HG03565 (cell line): Measurements from ENCODE around the gene PRR12.

Source experiments
- ATAC-seq: cut with Tn5 transposase; IDR thresholded peaks from one replicate; pipeline ENCODE4 v1.9.1; 2021; ENCODE audit warnings: mild to moderate bottlenecking, moderate library complexity; ENCODE audit not compliant: unreplicated experiment

PRR12 gene, protein sequence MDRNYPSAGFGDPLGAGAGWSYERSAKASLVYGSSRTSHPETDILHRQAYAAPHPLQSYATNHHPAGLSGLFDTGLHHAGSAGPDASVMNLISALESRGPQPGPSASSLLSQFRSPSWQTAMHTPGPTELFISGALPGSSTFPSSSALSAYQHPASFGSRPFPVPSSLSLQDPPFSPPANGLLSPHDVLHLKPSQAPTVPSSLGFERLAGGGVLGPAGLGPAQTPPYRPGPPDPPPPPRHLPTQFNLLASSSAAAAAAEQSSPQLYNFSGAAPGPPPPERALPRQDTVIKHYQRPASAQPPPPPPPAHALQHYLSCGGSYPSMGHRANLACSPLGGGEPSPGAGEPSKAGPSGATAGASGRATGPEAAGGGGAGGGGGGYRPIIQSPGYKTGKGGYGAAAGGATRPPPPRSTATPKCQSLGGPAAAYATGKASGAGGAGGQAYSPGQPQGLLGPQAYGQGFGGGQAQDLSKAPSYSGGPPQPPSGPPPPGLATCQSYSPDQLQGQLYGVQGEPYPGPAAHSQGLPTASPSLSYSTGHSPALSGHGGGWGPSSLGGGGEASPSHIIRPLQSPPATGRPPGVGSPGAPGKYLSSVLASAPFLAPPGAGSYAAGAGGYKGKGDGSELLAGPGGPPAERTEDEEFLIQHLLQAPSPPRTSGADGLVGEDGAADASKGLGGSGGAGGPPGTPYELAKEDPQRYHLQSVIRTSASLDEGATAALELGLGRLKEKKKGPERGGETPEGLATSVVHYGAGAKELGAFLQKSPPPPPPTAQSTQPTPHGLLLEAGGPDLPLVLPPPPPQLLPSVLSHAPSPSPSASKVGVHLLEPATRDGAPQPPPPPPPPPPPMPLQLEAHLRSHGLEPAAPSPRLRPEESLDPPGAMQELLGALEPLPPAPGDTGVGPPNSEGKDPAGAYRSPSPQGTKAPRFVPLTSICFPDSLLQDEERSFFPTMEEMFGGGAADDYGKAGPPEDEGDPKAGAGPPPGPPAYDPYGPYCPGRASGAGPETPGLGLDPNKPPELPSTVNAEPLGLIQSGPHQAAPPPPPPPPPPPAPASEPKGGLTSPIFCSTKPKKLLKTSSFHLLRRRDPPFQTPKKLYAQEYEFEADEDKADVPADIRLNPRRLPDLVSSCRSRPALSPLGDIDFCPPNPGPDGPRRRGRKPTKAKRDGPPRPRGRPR (N-terminal part only)

DNA sequence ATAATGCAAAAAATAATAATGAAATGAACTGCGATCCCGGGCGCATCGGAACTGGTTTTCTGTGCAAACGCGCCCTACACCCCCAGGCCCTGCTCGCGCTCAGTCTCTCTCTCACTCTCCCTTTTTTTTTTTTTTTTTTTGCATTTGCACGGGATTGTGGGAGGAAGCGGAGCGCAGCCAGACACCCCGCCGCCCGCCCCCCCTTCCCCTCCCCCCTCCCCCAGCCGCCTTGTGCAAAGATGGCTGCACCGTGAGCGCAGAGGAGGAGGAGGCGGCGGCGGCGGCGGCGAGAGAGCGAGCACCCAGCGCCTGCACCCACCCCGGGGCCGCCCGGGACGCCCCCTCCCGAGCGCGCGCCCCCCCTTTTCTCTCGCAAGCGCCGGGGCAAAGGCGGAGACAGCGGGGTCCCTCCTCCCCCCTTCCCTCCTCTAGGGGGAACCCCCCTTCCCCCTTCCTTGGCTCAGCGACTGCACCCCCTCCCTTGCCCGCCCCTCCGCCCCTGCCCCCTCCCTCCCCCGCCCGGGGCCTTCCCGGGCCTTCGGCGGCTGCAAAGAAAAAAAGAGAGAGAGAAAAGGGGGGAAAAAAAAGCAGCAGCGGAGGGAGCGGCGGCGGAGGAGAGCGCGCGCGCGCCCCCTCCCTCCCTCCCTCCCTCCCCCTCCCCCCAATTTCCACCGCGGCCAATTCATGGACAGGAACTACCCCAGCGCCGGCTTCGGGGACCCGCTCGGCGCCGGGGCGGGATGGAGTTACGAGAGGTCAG lies at the start of gene PRR12:
Gene PRR12 (plus strand): TSS at position 212 of the 760 bp plus-strand sequence. CDS start 473 bp downstream, at position 685.
- no peak for ATAC-seq

- ATAC-seq = no peak
Observed at GRCh38 chr19:49541914-49542313, 49.1 kb upstream of the PRR12 start.

- ATAC-seq = no peak
Observed at GRCh38 chr19:49542446-49542845, 48.5 kb upstream of the PRR12 start.

DNA sequence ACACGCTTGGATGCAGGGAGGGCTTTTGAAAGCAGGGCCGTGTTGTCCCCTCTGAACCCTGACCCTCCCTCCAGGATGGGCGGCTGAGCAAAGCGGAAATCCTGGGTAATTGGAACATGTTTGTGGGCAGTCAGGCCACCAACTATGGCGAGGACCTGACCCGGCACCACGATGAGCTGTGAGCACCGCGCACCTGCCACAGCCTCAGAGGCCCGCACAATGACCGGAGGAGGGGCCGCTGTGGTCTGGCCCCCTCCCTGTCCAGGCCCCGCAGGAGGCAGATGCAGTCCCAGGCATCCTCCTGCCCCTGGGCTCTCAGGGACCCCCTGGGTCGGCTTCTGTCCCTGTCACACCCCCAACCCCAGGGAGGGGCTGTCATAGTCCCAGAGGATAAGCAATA lies 48.0 kb upstream of the PRR12 start:
- no peak for ATAC-seq

DNA sequence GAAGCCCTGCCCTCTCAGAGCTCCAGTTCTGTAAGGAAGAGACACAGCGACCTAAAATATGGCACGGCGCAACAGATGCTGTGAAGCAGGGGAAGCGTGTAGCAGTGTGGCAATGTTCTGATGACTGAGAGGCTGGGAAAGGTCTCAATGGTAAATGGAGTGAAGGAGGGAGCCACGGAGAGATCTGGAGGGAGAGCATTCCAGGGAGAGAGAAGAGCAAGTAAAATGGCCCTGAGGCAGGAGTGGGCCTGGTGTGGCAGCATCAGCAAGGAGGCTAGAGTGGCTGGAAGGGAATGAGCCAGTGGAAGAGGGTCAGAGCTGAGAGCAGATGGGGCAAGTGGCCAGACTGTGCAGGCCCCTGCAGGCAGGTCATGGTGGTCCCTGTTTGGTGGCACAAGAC lies 46.8 kb upstream of the PRR12 start:
- no peak for ATAC-seq

GRCh38 chr19:49546825-49547565 lies 44.0 kb upstream of the PRR12 start:
- no peak for ATAC-seq

DNA sequence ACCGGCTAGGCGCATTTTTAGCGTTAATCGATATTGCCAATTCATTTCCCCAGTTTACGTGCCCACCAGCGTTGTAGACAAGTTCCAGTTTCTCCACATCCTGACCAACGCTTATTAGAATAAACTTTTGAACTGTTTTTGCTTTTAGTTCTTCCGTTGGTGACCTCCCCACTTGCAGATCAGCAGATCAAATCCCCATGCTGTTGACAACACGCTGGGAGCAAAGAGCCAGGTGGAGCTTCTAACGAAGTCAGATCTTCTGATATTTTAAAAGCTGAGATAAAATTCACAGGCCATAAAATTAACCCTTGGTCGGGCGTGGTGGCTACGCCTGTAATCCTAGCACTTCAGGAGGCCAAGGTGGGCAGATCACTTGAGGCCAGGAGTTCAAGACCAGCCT lies 41.9 kb upstream of the PRR12 start:
- ATAC-seq = no peak

DNA sequence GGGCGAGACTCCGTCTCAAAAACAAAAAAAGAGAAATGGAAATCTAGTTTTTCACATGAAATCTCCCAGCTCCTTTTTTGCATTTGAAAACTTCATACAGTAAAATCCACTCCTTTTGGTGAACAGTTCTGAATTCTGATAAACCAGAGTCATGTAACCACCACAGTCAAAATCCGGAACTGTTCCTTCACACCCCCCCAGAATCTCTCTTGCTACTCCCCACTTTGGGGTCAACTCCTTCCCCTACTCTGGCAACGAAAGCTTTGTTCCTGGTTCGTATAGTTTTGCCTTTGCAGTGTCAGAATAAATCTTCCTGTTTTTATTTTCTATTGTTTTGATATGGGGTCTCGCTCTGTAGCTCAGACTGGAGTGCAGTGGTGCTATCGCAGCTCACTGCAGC lies 39.5 kb upstream of the PRR12 start:
- ATAC-seq = no peak

DNA sequence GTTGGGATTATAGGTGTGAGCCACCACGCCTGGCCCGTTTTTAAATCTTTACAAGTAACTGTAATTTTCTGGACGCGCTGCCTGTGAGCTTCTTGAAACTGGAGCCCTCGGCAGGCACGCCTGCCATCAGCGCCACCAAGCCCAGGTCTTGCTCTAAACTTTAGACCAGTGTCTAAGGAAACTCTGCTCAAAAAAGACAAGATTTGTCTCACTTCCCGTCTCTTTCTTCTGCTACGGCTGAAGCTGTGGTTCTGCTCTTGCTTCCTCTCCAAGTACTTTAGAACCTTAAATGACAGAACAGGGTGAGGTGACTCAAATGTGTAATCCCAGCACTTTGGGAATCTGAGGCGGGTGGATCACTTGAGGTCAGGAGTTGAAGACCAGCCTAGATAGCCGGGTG lies 38.2 kb upstream of the PRR12 start:
- ATAC-seq = no peak

DNA sequence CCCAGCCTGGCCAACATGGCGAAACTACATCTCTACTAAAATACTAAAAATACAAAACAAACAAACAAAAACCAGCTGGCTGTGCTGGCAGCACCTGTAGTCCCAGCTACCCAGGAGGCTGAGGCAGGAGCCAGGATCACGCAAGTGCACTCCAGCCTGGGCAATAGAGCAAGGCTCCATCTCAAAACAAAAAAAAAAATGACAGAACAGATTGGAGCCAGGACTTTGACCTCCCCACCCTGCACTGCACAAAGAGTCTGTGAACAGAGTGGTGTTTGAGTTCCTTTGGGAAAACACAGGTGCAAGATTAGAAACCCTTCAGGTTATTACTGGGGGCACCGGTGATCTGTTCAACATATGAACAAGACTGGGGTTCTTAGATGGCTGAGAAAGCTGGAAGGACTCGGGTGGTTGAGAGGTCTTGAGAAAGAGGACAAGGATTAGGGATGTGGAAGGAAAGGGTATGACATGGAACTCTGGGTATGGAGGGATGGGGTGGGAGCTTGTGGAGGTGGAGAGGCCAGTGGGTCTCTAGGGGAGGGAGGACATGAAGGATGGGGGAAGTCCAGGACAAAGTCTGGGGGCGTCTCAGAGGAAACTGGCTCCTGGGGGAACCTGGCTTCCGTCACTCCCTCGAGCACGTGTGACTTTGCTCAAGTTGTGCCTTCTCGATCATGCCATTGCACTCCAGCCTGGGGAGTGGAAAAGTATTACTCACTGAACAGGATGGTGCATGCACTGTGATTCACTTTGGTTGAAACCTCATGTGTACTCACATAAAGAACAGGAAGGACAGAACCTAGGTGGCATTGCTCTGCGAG lies 37.3 kb upstream of the PRR12 start:
- ATAC-seq = no peak

DNA sequence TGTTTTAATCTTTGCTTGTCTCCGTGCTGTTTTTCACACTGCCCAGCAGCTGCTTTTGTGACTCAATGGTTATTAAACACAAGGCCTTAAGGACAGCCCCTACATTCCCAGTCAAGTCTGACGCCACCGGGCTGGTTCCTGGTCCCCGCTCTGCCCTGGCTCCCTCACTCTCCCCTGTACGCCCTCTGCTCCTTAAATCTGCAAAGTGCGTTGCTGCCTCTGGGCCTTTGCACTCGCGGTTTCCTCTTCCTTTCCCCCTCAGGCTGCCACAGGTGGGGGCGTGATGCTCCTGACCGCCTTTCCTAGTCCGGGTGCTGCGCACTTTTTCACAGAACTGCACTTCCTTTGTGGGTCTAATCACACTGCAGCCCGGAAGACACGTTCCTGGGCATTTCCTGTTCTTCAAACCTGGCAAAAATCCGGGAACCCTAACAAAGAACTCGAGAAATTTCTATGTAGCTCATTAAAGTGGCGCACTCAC lies 36.2 kb upstream of the PRR12 start:
- ATAC-seq = no peak

- ATAC-seq = no peak
Observed at GRCh38 chr19:49555600-49556411, 35.2 kb upstream of the PRR12 start.

GRCh38 chr19:49556412-49557398 lies 34.3 kb upstream of the PRR12 start:
- no peak for ATAC-seq

DNA sequence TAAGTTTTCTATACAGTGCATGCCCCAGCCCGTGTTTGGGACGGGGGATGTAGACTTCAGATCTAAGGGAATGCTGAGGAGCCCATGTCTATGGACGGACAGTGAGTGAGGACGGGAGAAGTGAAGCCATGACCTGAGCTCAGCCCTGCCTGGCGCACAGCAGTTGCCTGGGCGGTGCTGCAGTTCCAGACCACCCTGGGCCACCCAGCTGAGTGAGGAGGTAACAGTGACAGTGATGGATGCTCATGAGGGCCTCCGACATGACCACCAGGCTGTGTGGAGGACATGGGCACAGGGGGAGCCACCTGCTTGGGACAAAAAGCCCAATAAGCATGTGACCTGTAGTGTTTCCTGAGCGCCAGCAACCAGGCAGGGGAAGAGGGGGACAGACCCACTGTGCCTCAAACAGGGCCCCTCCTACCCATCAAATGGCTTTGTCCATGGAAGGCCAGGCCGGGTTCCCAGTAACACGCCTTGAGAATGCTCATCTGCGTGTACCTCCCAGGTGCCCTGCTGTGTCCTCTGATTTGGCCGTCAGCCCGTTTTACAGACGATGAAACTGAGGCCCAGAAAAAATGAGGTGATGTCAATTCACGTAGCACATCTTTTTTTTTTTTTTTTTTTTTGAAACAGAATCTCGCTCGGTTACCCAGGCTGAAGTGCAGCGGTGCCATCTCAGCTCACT lies 33.2 kb upstream of the PRR12 start:
- no peak for ATAC-seq

GRCh38 chr19:49558591-49558990 lies 32.4 kb upstream of the PRR12 start:
- ATAC-seq = no peak

DNA sequence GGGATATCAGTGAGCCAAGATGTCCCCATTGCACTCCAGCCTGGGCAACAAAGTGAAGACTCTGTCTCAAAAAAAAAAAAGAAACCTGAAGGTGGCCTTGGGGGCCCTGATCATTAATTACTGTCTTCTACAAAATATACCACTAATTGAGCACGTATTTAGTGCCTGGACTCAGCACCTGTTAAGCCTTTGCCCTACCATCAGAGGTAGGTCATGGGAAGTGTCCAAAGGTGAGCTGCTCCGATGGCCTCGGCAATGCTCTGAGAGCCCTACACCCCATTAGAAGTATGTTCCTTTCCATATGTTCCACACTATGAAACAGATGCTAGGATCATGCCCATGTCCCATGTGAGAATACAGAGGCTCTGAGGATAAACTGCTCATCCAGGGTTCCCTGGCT lies 31.5 kb upstream of the PRR12 start:
- ATAC-seq = no peak
